Osteoblast (primary cell): ENCODE measurements around the gene LNX2. TPM values are rescaled to one million over a fixed set of nuclear protein-coding genes. Genes with fewer than 3 reads are reported as not detected.
A peak's percentile ranks its signal among the peaks of the same experiment; 100 is the strongest.

Experiments used
- DNase-seq: peaks from one replicate; pipeline ENCODE4 v3.0.0; 2011; ENCODE audit warnings: low spot score, mixed read lengths; ENCODE audit not compliant: insufficient read length; ENCODE audit errors: missing footprints
- H2AFZ ChIP-seq: 2 replicates; pipeline ENCODE4 v1.6.0; 2011; ENCODE audit warnings: mild to moderate bottlenecking, low read length
- H3K27ac ChIP-seq: 2 replicates; pipeline ENCODE4 v1.5.1; 2011; ENCODE audit warnings: mild to moderate bottlenecking, low read depth, low read length, moderate library complexity
- H3K27me3 ChIP-seq: 2 replicates; pipeline ENCODE4 v1.6.0; 2012; ENCODE audit warnings: mild to moderate bottlenecking, control low read depth, inconsistent platforms, low read length, moderate library complexity; ENCODE audit not compliant: insufficient read depth
- H3K36me3 ChIP-seq: 2 replicates; pipeline ENCODE4 v1.5.1; 2011; ENCODE audit warnings: mild to moderate bottlenecking, low read length, control low read depth, moderate library complexity; ENCODE audit not compliant: insufficient read depth
- H3K4me1 ChIP-seq: 2 replicates; pipeline ENCODE4 v1.5.1; 2011; ENCODE audit warnings: mild to moderate bottlenecking, low read length, control low read depth, moderate library complexity; ENCODE audit not compliant: insufficient read depth
- H3K4me2 ChIP-seq: 2 replicates; pipeline ENCODE4 v1.6.0; 2011; ENCODE audit warnings: mild to moderate bottlenecking, low read length; ENCODE audit not compliant: insufficient read depth
- H3K4me3 ChIP-seq: fragments of 200-600 bp; sonication (generic); 3 replicates; pipeline ENCODE4 v1.5.1; 2012; ENCODE audit warnings: mild to moderate bottlenecking, low read length, inconsistent platforms; ENCODE audit not compliant: insufficient read depth
- H3K79me2 ChIP-seq: 2 replicates; pipeline ENCODE4 v1.6.0; 2012; ENCODE audit warnings: mild to moderate bottlenecking, low read length, control low read depth, inconsistent platforms; ENCODE audit not compliant: insufficient read depth
- H3K9me3 ChIP-seq: 2 replicates; pipeline ENCODE4 v1.5.1; 2011; ENCODE audit warnings: low read depth, low read length, control low read depth
- H4K20me1 ChIP-seq: 2 replicates; pipeline ENCODE4 v1.6.0; 2012; ENCODE audit warnings: mild to moderate bottlenecking, low read length, control low read depth; ENCODE audit not compliant: insufficient read depth
- CTCF ChIP-seq: IDR thresholded peaks from 2 replicates; pipeline ENCODE4 v1.5.1; 2011; ENCODE audit warnings: mild to moderate bottlenecking, low read depth, low read length, moderate library complexity; ENCODE audit errors: extremely low read depth
- total RNA-seq: library from RNA; depleted of rRNA; stranded (reverse); fragments of >200 nt; gene quantifications from 2 replicates; pipeline ENCODE4 v1.2.3, GENCODE V29; 2012

Gene LNX2
- total RNA-seq, 1 donor = 15.2 TPM

GRCh38 chr13:27627380-27627779 lies 7.1 kb upstream of the LNX2 start:
- Histone ChIP-seq H3K27ac (no peak overlapping the region), H3K4me3 (no peak overlapping the region), H3K27me3 (no peaks in the 10 kb centered on the region), H4K20me1 (peaks cover 40% of the 10 kb centered on the region), H2AFZ (no peak overlapping the region), H3K9me3 (no peaks in the 10 kb centered on the region), H3K36me3 (peaks cover 14% of the 10 kb centered on the region), H3K79me2 (peaks cover 94% of the 10 kb centered on the region), H3K4me1 (peaks cover 3% of the 10 kb centered on the region), H3K4me2 (no peak overlapping the region)
- TF ChIP-seq CTCF = no peak
- no peak for DNase-seq

GRCh38 chr13:27625839-27626238 lies 5.5 kb upstream of the LNX2 start:
- no peak for TF ChIP-seq CTCF
- Histone ChIP-seq H3K27ac (no peak overlapping the region), H3K4me3 (no peak overlapping the region), H3K9me3 (no peaks in the 10 kb centered on the region), H3K36me3 (peaks cover 11% of the 10 kb centered on the region), H3K4me2 (no peak overlapping the region), H3K4me1 (peaks cover 8% of the 10 kb centered on the region), H3K79me2 (peaks cover 91% of the 10 kb centered on the region), H3K27me3 (no peaks in the 10 kb centered on the region), H4K20me1 (peaks cover 28% of the 10 kb centered on the region), H2AFZ (no peak overlapping the region)
- no peak for DNase-seq

DNA sequence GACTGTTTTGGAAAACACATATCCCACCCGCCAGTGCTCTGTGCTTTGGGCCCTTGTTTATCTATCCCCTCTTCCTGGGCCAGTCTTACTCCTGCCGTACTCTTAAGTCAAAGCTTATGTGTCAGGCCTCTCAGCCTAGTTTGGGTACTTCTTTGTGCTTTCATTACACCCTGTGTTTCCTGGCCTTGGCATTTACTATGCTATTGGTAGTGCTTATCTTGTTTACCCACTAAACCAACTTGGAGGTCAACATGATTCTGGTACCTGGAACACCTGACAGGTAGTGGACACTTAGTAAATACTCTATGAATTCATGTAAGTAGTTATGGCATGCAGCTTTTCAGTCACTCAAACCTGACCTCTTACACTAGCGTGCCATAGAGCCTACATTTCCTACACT lies 3.7 kb upstream of the LNX2 start:
- peaks cover 19% of the 10 kb centered on the region for H4K20me1 ChIP-seq
- H3K4me2 ChIP-seq = no peak overlapping the region
- H3K27ac ChIP-seq = no peak overlapping the region
- no peak overlapping the region for H3K4me3 ChIP-seq
- no peak for TF ChIP-seq CTCF
- peaks cover 15% of the 10 kb centered on the region for H3K4me1 ChIP-seq
- no peaks in the 10 kb centered on the region for H3K27me3 ChIP-seq
- H3K36me3 ChIP-seq = peaks cover 11% of the 10 kb centered on the region
- H3K9me3 ChIP-seq = no peaks in the 10 kb centered on the region
- H3K79me2 ChIP-seq = peaks cover 83% of the 10 kb centered on the region
- no peak overlapping the region for H2AFZ ChIP-seq
- no peak for DNase-seq

DNA sequence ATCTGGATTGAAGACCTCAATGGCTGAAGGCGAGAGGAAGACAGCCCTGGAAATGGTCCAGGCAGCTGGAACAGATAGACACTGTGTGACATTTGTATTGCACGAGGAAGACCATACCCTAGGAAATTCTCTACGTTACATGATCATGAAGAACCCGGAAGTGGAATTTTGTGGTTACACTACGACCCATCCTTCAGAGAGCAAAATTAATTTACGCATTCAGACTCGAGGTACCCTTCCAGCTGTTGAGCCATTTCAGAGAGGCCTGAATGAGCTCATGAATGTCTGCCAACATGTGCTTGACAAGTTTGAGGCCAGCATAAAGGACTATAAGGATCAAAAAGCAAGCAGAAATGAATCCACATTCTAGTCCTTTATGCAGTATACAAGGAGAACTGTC lies 2.6 kb upstream of the LNX2 start:
- Histone ChIP-seq H3K27me3 (no peaks in the 10 kb centered on the region), H3K4me1 (peaks cover 19% of the 10 kb centered on the region), H3K4me2 (peak overlapping the region; percentile 84), H2AFZ (no peak overlapping the region), H3K79me2 (peaks cover 83% of the 10 kb centered on the region), H3K9me3 (no peaks in the 10 kb centered on the region), H3K4me3 (no peak overlapping the region), H3K27ac (no peak overlapping the region), H3K36me3 (peaks cover 11% of the 10 kb centered on the region), H4K20me1 (peaks cover 25% of the 10 kb centered on the region)
- DNase-seq = no peak
- TF ChIP-seq CTCF = no peak
